GM12865 (cell line): ENCODE results near the gene EPS8L2.

Experiments
- DNase-seq: peaks from one replicate; pipeline ENCODE4 v3.0.0; 2010; ENCODE audit warnings: low read depth
- H3K4me3 ChIP-seq: 2 replicates; pipeline ENCODE4 v1.5.1; 2011; ENCODE audit warnings: mild to moderate bottlenecking, low read depth, low read length, control low read depth
- TF ChIP-seq, protein P1 (sequence below): IDR thresholded peaks from 2 replicates; pipeline ENCODE4 v1.5.1; 2011; ENCODE audit warnings: low read length, control low read depth, low read depth, inconsistent platforms; ENCODE audit not compliant: insufficient read depth; ENCODE audit errors: missing control alignments

Gene EPS8L2

DNA sequence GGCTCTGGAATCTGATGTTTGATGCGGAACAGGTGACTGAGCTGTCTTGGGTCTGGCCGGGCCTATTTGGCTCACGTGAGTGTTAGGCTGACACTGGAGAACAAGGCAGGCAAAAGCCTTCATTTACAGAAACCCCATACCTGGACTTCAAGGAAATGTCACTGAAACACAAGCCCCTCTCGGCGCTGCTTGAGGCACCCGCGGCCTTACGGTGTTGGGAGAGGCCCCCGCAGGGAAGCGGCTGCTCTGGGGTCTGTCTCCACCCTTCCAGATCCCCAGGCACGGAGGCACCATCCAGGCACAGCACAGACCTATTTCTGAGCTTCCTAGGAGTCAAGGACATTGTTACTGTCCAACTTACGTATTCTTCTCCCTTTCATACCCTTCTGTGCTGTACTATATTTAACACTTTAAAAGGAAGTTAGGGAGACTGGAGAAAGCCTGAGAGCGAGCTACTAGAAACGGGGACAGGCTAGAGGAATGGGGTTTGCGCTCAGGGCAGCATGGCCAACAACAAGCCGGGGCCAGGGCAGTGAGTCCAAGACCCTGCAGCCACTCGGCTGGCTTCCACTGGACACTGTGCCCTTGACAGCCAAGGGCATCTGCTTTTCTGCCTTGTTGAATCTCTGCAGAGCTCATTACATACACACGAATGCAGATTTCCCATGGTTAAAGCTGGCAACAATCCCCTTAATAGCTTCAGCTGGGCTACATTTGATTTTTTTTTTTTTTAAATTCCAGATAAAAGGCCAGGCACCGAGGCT lies 45.2 kb upstream of the EPS8L2 start:
- no peak overlapping the region for H3K4me3 ChIP-seq
- no peak for DNase-seq
- TF ChIP-seq, protein P1, sequence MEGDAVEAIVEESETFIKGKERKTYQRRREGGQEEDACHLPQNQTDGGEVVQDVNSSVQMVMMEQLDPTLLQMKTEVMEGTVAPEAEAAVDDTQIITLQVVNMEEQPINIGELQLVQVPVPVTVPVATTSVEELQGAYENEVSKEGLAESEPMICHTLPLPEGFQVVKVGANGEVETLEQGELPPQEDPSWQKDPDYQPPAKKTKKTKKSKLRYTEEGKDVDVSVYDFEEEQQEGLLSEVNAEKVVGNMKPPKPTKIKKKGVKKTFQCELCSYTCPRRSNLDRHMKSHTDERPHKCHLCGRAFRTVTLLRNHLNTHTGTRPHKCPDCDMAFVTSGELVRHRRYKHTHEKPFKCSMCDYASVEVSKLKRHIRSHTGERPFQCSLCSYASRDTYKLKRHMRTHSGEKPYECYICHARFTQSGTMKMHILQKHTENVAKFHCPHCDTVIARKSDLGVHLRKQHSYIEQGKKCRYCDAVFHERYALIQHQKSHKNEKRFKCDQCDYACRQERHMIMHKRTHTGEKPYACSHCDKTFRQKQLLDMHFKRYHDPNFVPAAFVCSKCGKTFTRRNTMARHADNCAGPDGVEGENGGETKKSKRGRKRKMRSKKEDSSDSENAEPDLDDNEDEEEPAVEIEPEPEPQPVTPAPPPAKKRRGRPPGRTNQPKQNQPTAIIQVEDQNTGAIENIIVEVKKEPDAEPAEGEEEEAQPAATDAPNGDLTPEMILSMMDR = no peak

DNA sequence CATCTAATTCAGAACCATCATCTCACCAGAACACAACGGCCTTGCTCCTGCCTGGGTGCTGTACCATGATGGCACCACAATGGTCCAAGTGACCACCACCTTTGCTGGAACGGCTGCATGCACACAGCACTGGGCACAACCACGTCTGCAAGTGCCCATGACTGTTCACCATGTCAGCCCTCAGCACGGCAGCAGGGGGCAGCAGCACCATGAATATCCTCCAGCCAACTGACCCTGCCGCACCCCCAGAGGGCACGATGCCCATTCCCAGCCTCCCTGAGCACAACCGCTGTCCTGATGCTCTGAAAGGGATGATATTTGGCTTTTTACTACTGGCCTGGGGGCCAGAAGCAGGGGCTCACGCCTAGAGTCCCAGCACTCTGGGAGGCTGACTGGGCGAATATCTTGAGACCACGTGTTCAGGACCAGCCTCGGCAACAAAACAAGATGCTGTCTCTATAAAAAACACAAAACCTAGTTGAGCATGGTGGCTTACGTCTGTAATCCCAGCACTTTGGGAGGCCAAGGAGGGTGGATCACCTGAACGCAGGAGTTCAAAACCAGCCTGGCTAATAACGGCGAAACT lies 43.2 kb upstream of the EPS8L2 start:
- TF ChIP-seq, protein P1 = peak; percentile 81
- peak; percentile 63 for DNase-seq
- H3K4me3 ChIP-seq = no peak overlapping the region

DNA sequence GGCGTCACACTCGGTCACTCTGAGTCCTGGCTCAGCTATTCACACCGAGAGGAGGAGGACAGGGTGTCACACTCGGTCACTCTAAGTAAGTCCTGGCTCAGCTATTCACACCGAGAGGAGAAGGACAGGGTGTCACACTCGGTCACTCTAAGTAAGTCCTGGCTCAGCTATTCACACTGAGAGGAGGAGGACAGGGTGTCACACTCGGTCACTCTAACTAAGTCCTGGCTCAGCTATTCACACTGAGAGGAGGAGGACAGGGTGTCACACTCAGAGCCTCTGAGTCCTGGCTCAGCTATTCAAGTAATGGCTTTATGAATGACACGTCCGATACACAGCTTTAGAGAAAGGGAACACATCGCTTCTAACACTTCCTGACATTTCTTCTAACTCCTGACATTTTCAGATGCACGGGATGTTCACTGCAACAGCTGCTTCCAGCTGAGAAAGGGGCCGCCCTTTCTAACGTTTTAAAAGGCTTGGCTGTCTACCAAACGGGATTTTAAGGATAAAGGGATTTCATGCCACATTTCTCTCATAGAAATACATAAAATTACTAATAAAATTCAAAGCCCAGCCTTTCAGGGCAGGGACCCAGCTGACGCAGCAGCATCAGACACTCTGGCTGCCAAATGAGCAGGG lies 40.8 kb upstream of the EPS8L2 start:
- H3K4me3 ChIP-seq = no peak overlapping the region
- DNase-seq = no peak
- TF ChIP-seq, protein P1 = no peak

DNA sequence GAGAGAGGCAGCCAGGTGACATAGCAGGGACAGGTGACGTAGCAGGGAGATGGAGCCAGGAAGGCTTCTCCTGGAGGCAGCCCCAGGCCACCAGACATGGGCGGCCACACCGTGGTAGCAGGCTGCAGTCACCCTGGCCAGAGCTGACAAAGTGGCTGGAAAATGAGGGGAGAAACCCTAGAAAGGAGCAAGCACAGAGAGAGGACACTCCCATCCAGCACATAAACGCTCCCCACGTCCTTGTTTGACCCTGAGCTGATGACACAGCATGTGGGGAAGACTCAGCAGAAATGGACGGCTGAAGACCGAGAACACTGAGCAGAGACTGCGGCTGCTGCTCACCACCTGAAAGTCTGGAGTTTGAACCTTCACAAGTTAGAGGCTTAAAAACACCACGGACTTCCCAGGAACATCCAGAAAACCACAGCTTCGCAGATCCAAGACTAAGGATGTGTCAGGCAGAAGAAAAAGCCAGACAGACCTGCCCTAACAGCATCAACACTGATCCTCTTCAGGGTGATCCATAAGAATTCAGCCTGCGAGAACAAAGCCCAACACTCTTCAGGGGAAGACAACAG lies 40.2 kb upstream of the EPS8L2 start:
- no peak overlapping the region for H3K4me3 ChIP-seq
- TF ChIP-seq, protein P1 = no peak
- no peak for DNase-seq

DNA sequence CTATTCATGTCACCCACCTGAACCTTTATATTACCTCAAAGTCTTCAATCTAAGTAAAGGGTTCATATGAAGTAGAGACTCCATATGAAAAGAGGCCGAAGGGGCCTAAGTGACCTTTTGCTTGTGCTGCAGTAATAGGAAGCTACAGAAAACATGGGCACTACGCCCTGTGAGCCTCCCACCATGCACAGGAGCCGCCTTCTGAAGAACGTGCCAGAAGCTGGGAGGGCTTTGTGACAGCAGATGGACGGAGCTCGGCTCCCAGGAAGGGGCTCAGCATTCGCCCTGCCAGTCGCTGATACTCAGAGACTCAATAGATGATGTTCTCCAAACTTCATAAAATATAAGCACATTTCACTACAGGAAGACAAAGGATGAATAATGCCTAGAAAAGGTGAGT lies 32.2 kb upstream of the EPS8L2 start:
- H3K4me3 ChIP-seq = no peak overlapping the region
- no peak for DNase-seq
- TF ChIP-seq, protein P1 = no peak

DNA sequence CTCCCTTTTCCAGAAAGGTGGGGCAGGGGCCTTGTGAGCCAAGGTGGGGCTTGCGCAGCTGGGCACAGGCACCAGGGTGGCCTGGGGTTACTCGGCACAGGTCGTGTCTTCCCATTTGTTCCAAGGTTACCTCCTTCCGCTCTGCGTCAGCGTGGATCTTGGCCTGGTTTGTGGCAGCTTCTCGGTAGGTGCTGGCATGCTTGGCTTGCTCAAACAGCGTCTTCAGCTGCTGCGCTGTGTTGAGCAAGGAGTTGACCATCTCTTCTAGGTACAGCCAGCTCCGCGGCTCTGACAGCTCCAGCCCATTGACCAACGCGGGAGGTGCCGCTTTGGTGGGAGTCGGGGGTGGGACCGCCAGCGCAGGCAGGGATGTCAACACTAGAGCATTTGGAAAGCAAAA lies 31.6 kb upstream of the EPS8L2 start:
- H3K4me3 ChIP-seq = no peak overlapping the region
- DNase-seq = no peak
- TF ChIP-seq, protein P1 = no peak
